GM12878 (cell line): Measurements from ENCODE around the gene SLC2A9. TPM values are rescaled to one million over a fixed set of nuclear protein-coding genes. Genes with fewer than 3 reads are reported as not detected.

Experiments used
- ATF7 ChIP-seq: fragments of 450-650 bp; IDR thresholded peaks from 2 replicates; pipeline ENCODE4 v1.6.1; 2016; ENCODE audit warnings: low read depth, mild to moderate bottlenecking
- E2F4 ChIP-seq: IDR thresholded peaks from 2 replicates; pipeline ENCODE4 v1.6.1; 2012; ENCODE audit warnings: low read depth, low read length, improper control_type of control experiment
- EGR1 ChIP-seq, 2 experiments: IDR thresholded peaks; 1 replicate in 1 of 2; 2 replicates in 1 of 2; pipeline ENCODE4 v1.6.1; 2011 to 2012; ENCODE audit warnings: low read depth in 2 of 2, low read length in 2 of 2, borderline replicate concordance in 1 of 2, mild to moderate bottlenecking in 1 of 2, moderate library complexity in 1 of 2
- IKZF1 ChIP-seq: fragments of 450-650 bp; conservative IDR thresholded peaks from 2 replicates; pipeline ENCODE4 v1.6.1; 2017; ENCODE audit warnings: antibody characterized with exemption, mild to moderate bottlenecking
- IKZF2 ChIP-seq, 2 experiments: fragments of 450-650 bp; IDR thresholded peaks; 2 replicates each; pipeline ENCODE4 v1.6.1; 2017; ENCODE audit warnings: mild to moderate bottlenecking in 2 of 2, moderate library complexity in 2 of 2
- IRF3 ChIP-seq: fragments of 450-650 bp; IDR thresholded peaks from 2 replicates; pipeline ENCODE4 v1.6.1; 2014; ENCODE audit warnings: mild to moderate bottlenecking
- IRF4 ChIP-seq: IDR thresholded peaks from 2 replicates; pipeline ENCODE4 v1.6.1; 2011; ENCODE audit warnings: low read depth, low read length
- KLF5 ChIP-seq: fragments of 450-650 bp; IDR thresholded peaks from 2 replicates; pipeline ENCODE4 v1.6.1; 2014; ENCODE audit warnings: mild to moderate bottlenecking; ENCODE audit not compliant: partially characterized antibody
- MEF2B ChIP-seq: fragments of 450-650 bp; IDR thresholded peaks from 2 replicates; pipeline ENCODE4 v1.6.1; 2018; ENCODE audit warnings: mild to moderate bottlenecking, moderate library complexity; ENCODE audit not compliant: partially characterized antibody, poor library complexity, severe bottlenecking
- RELA ChIP-seq: fragments of 450-650 bp; IDR thresholded peaks from 2 replicates; pipeline ENCODE4 v1.8.0; 2014; ENCODE audit warnings: borderline replicate concordance; ENCODE audit not compliant: partially characterized antibody
- RELB ChIP-seq: fragments of 450-650 bp; IDR thresholded peaks from 2 replicates; pipeline ENCODE4 v1.6.1; 2017; ENCODE audit warnings: low read depth, mild to moderate bottlenecking, moderate library complexity
- SKIL ChIP-seq: fragments of 450-650 bp; IDR thresholded peaks from 2 replicates; pipeline ENCODE4 v1.6.1; 2017; ENCODE audit warnings: mild to moderate bottlenecking, low read depth, inconsistent platforms; ENCODE audit not compliant: poor library complexity, severe bottlenecking
- TCF7 ChIP-seq: IDR thresholded peaks from 2 replicates; pipeline ENCODE4 v1.6.1; 2014; ENCODE audit warnings: antibody characterized with exemption, borderline replicate concordance
- ZNF217 ChIP-seq: fragments of 450-650 bp; IDR thresholded peaks from 2 replicates; pipeline ENCODE4 v1.6.1; 2017; ENCODE audit warnings: antibody characterized with exemption, mild to moderate bottlenecking
- ZNF592 ChIP-seq: fragments of 450-650 bp; IDR thresholded peaks from 2 replicates; pipeline ENCODE4 v1.6.1; 2017; ENCODE audit warnings: mild to moderate bottlenecking, moderate library complexity
- ZNF622 ChIP-seq: fragments of 450-650 bp; IDR thresholded peaks from 2 replicates; pipeline ENCODE4 v1.6.1; 2017; ENCODE audit warnings: mild to moderate bottlenecking, inconsistent platforms
- polyA plus RNA-seq, 11 experiments: library from polyadenylated mRNA; depleted of rRNA in 4 of 11; unstranded in 6 of 11; stranded (reverse) in 5 of 11; fragments of >200 nt; fragmentation: Nextera tagmentation in 4 of 11; fragmentation: Illumina TruSeq in 1 of 11; extraction: Ambion mirVana in 4 of 11; extraction: Trizol in 1 of 11; gene quantifications; 1 replicate in 1 of 11; 2 replicates in 10 of 11; pipeline versions ENCODE4 v1.2.1 to v1.2.3, GENCODE V29; 2011 to 2016; ENCODE audit warnings: inconsistent platforms in 2 of 11, missing spikeins in 2 of 11, low read depth in 1 of 11
- total RNA-seq, 4 experiments: library from RNA; depleted of rRNA in 3 of 4; stranded (reverse); fragments of >200 nt in 3 of 4; fragmentation: Illumina TruSeq in 1 of 4; extraction: Trizol in 1 of 4; gene quantifications; 2 replicates each; pipeline versions ENCODE4 v1.2.1 to v1.2.3, GENCODE V29; 2013 to 2021

The SLC2A9 gene
- total and polyA plus RNA-seq, 10 of the 15 experiments (the other 5 are each of a cell fraction or from before 2014, with no cell fraction given), result 0.28 to 2.8 (median 1.2) TPM

- TF ChIP-seq IRF3 (no peak), KLF5 (no peak), IRF4 (0 out of 2 replicates have a peak, but pooled peaks have one; percentile 21), TCF7 (no peak), RELB (peak; percentile 63), ATF7 (0 out of 2 replicates have a peak, but pooled peaks have one; percentile 32), MEF2B (peak; percentile 32), ZNF217 (peak; percentile 42; the same call in 1 of the 2 replicates), SKIL (peak; percentile 84), ZNF592 (no peak), EGR1 (IDR thresholded peaks at IDR 0.05; ENCODE audit: borderline replicate concordance in 1 of 2, low read depth in 2 of 2, low read length in 2 of 2) (no peak), E2F4 (no peak), RELA (no peak), ZNF622 (no peak), IKZF1 (peak; percentile 38; the same call in 1 of the 2 replicates), IKZF2 (IDR thresholded peaks at IDR 0.05) (peak; percentile 51 to 62; a peak in 2 of 4 replicates)
Measured at GRCh38 chr4:9970399-9971011, 50.8 kb downstream of the SLC2A9 start (continued).
